LNCAP (cell line): ENCODE data around the gene CHST3.

Experiments
- CTCF ChIP-seq: fragments of 450-650 bp; IDR thresholded peaks from 2 replicates; pipeline ENCODE4 v1.5.1; 2017; ENCODE audit warnings: mild to moderate bottlenecking

Gene CHST3

DNA sequence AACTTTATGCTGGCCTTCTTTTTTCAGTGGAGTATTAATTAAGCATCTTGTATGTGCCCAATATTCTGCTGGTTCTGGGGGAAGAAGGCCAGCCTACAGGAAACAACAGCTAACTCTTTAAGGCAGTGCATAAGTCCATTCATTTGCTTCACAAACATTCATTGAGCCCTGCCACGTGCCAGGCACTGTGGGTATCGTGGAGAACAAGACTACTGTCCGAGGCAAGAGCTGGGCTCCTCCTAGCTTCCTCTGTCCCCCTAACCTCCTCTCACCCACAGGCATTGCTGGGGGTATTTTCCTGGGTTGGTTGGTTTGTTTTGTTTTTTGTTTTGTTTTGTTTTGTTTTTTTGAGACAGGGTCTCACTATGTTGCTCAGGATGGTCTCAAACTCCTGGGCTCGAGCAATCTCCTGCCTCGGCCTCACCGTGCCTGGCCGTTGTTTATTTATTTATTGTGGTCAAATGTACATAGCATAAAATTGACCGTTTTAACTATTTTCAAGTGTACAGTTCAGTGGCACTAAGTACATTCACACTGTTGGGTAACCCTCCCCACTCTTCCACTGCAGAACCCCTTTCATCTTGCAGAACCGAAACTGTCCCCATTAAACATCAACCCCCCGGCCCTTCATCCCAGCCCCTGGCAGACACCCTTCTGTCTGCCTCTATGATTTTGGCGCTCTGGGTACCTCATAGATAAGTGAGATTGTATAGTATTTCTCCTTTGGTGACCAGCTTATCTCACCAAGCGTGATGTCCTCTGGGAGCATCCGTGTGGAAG, 32.6 kb downstream of the CHST3 start:
- TF ChIP-seq CTCF: no peak

DNA sequence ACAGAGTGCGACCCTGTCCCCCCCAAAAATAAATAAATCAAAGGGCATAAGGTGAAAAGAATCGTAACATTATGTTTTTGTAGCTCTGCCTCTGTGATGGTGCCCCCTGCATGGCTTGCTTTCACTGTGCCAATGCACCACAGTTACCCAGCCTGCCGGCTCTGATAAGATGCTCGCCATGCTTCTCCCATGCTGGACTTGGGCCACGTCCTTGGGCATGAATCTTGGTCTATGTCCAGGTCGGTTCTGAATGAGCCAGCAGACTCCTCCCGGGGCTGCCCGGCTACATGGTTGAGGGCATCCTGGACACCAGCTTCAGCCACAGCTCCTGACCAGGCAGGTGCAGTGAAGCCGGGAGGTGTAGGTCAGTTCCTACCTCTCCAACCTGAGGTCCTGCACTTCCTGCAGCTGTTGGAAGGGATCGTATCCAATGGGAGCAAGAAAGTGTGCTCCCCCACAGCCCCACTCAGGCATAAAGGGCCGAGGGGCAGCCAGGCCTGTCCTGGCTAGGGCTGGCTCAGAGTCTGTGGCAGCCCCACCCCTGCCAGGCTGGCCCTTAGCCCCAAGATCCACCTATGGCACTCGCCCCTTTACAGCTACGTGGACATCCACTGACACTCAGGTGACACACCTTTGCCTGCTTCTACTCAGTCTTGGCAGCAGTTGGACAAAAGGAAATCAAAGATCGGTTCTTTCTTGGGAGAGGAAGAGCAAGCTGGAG, 34.1 kb downstream of the CHST3 start:
- TF ChIP-seq CTCF: no peak

- TF ChIP-seq CTCF: no peak
Measured at GRCh38 chr10:71998840-71999194, 34.6 kb downstream of the CHST3 start.

DNA sequence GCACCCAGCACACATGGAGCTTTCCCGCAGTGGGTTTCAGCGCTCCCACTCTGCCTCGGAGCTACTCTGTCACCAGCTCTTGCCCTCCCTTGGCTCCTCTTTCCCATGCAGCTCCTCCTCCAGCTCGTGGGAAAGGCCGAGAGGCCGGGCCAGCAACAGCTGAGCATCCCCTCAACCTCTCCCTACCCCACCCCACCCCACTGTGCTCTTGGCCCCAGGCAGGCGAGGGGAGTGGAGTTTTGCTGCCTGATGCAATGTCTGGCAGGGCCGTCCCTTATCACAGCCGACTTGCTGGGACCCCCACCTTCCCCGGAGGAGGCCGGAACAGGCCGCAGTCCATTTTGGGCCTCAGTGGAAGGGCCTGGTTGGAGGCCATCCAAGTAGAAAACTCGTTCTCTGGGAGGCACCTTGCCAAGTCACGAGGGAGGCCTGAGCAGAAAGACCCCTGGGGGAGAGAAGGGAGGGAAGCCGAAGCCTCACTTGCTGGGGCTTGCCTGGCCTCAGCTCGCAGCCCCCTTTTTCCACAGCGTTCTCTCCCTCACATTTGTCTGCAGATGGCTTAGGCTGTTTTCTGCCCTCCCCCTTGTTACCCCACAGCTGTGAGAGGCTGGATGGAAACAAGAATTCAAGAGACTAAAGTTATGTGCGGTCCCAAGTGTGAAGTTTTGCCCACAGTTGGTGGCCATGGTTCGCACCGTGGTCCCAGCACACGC, 35.3 kb downstream of the CHST3 start:
- TF ChIP-seq CTCF: no peak

DNA sequence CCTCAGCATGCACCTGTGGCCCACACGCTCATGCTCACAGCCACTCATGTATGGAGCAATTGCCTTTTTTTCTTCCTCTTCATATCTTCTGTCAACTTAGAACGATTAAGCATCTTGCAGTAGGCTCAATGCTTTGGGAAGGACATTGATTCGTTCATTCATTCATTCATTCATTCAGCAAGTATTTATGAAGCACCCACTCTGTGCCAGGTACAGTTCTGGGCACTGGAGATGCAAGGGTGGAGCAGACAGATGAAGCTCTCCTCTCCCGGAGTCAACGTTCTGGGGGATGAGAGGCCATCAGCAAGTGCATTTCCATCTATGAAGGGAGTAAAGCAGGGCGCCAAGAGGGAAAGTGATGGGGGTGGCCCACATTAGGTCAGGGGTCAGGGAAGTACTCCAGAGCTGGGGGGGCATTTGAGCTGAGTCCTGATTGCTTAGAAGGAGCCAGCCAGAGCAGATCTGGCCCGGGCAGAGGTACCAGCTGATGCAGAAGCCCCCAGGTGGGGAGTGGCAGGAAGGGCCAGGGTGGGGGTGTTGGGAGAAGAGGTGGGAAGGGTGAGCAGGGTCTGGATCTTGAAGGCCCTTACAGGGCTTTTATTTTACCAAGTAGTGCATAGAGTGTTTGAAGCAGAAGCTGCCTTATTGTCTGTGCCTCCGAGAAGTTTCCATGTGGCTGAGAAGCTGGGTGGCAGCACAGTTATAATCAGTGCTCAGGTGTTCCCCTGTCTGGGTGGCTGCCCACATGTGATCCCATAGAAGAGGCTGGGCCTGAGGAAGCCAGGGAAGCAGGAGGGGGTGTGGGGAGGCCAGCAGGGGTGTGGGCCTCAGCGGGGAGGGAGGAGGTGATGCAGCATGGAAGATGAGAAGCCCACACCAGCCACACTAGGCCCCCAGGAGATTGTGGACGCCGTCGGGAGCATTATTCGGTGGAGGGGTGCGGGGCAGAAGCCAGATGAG, 36.2 kb downstream of the CHST3 start:
- no peak for TF ChIP-seq CTCF

- no peak for TF ChIP-seq CTCF
Measured at GRCh38 chr10:72001033-72001395, 36.8 kb downstream of the CHST3 start.
